Activated CD4-positive, alpha-beta T cell treated with anti-CD3 and anti-CD28 coated beads, Interleukin-2, amount 10 ng/mL, durations not matched to agents 24 days and 14 days (primary cell): ENCODE results near the gene ENSA. TPM values are rescaled to one million over a fixed set of nuclear protein-coding genes. Genes with fewer than 3 reads are reported as not detected.
"Not testable (repeated sequence)": the region's sequence is repeated elsewhere in the genome, so short reads cannot be mapped to it uniquely, and the experiment has no call there.

Source experiments
- DNase-seq: peaks from one replicate; pipeline ENCODE4 v3.0.0; 2022
- H3K27ac Mint-ChIP-seq: one replicate; pipeline ENCODE4 v1.8.0; 2022; ENCODE audit warnings: mild to moderate bottlenecking, mixed read lengths
- H3K27me3 Mint-ChIP-seq: one replicate; pipeline ENCODE4 v1.8.0; 2022; ENCODE audit warnings: mixed read lengths
- H3K36me3 Mint-ChIP-seq: one replicate; pipeline ENCODE4 v1.8.0; 2022; ENCODE audit warnings: low read depth, mild to moderate bottlenecking, mixed read lengths
- H3K4me1 Mint-ChIP-seq: one replicate; pipeline ENCODE4 v1.8.0; 2021; ENCODE audit warnings: mixed read lengths
- H3K4me3 Mint-ChIP-seq: one replicate; pipeline ENCODE4 v1.8.0; 2022; ENCODE audit warnings: mild to moderate bottlenecking, moderate library complexity, mixed read lengths
- H3K9me3 Mint-ChIP-seq: one replicate; pipeline ENCODE4 v1.8.0; 2021; ENCODE audit warnings: mixed read lengths
- intact Hi-C: fragments of 100-400 bp; cut with micrococcal nuclease; formaldehyde crosslinking; loops from one replicate; pipeline ENCODE4 v1.15.1; 2023
- total RNA-seq: library from RNA; stranded (reverse); gene quantifications from 2 replicates; pipeline ENCODE4 v1.2.3, GENCODE V29; 2022

The ENSA gene
- total RNA-seq, 1 donor from 2014 or later, result 248 TPM

- H3K36me3 Mint-ChIP-seq, H3K4me1 Mint-ChIP-seq, H3K9me3 Mint-ChIP-seq, H3K27me3 Mint-ChIP-seq, DNase-seq, H3K4me3 Mint-ChIP-seq, H3K27ac Mint-ChIP-seq, intact Hi-C loops: not testable (repeated sequence)
These were observed 5.6 kb upstream of the ENSA start for GRCh38 chr1:150634839-150635622.

GRCh38 chr1:150628766-150629114, 672 bp downstream of the ENSA start:
- Mint-ChIP-seq H3K27ac (no peak overlapping the region), H3K27me3 (no peaks in the 10 kb centered on the region), H3K4me3 (no peak overlapping the region), H3K9me3 (no peaks in the 10 kb centered on the region), H3K36me3 (peaks cover 36% of the 10 kb centered on the region), H3K4me1 (peaks cover 32% of the 10 kb centered on the region)
- no peak for DNase-seq
- intact Hi-C loops, result loop anchor here (1.0 to 5.0 kb wide), 9 partner anchors 17 to 654 kb away; partner anchors contain the start of genes APH1A, CDC42SE1, CTSS and GOLPH3L

- Mint-ChIP-seq H3K36me3 (peaks cover 44% of the 10 kb centered on the region), H3K4me3 (no peak overlapping the region), H3K9me3 (no peaks in the 10 kb centered on the region), H3K4me1 (peaks cover 39% of the 10 kb centered on the region), H3K27me3 (no peaks in the 10 kb centered on the region), H3K27ac (no peak overlapping the region)
- intact Hi-C loops, result loop anchor here (2.0 to 5.0 kb wide), 6 partner anchors 49 to 654 kb away; partner anchors contain the start of genes APH1A, CDC42SE1, CTSS and MCL1
- no peak for DNase-seq
These were observed 1.5 kb downstream of the ENSA start for GRCh38 chr1:150627826-150628410.

- Mint-ChIP-seq H3K4me1 (peaks cover 53% of the 10 kb centered on the region), H3K9me3 (no peaks in the 10 kb centered on the region), H3K36me3 (peaks cover 59% of the 10 kb centered on the region), H3K27me3 (no peaks in the 10 kb centered on the region), H3K27ac (peak overlapping the region; percentile 86), H3K4me3 (peak overlapping the region; percentile 70)
- no peak for DNase-seq
- intact Hi-C loops, result loop anchor here (1.0 to 5.0 kb wide), 4 partner anchors 59 to 656 kb away; partner anchors contain the start of genes CDC42SE1, CTSS and ZNF687
These were observed 3.3 kb downstream of the ENSA start for GRCh38 chr1:150626150-150626549.

- Mint-ChIP-seq H3K4me1 (peaks cover 61% of the 10 kb centered on the region), H3K4me3 (peak overlapping the region; percentile 64), H3K36me3 (peaks cover 74% of the 10 kb centered on the region), H3K27ac (peak overlapping the region; percentile 86)
- not testable (repeated sequence) for H3K9me3 Mint-ChIP-seq, H3K27me3 Mint-ChIP-seq, DNase-seq
- intact Hi-C loops, result loop anchor here (5.0 kb wide), 2 partner anchors 137 to 162 kb away; partner anchors contain the start of gene TARS2
These were observed 4.9 kb downstream of the ENSA start for GRCh38 chr1:150624546-150624945.

GRCh38 chr1:150624134-150624533, 5.3 kb downstream of the ENSA start:
- H3K9me3 Mint-ChIP-seq, H3K27me3 Mint-ChIP-seq, DNase-seq: not testable (repeated sequence)
- Mint-ChIP-seq H3K27ac (peak overlapping the region; percentile 86), H3K4me3 (peak overlapping the region; percentile 64), H3K36me3 (peaks cover 78% of the 10 kb centered on the region), H3K4me1 (peaks cover 65% of the 10 kb centered on the region)
- intact Hi-C loops, result loop anchor here (5.0 kb wide), 2 partner anchors 137 to 162 kb away; partner anchors contain the start of gene TARS2

- H3K27ac Mint-ChIP-seq, result peak overlapping the region; percentile 82
- peaks cover 77% of the 10 kb centered on the region for H3K36me3 Mint-ChIP-seq
- H3K27me3 Mint-ChIP-seq, result no peaks in the 10 kb centered on the region
- peak overlapping the region; percentile 67 for H3K4me3 Mint-ChIP-seq
- intact Hi-C loops, result loop anchor here (5.0 kb wide), 2 partner anchors 135 to 160 kb away; partner anchors contain the start of gene TARS2
- peaks cover 65% of the 10 kb centered on the region for H3K4me1 Mint-ChIP-seq
- DNase-seq, result no peak
- no peaks in the 10 kb centered on the region for H3K9me3 Mint-ChIP-seq
These were observed 7.0 kb downstream of the ENSA start for GRCh38 chr1:150622303-150622975.

GRCh38 chr1:150621497-150622302, 7.7 kb downstream of the ENSA start:
- Mint-ChIP-seq H3K4me1 (peaks cover 70% of the 10 kb centered on the region), H3K36me3 (peaks cover 77% of the 10 kb centered on the region), H3K4me3 (peak overlapping the region; percentile 67), H3K9me3 (no peaks in the 10 kb centered on the region), H3K27ac (peak overlapping the region; percentile 82), H3K27me3 (no peaks in the 10 kb centered on the region)
- intact Hi-C loops, result loop anchor here (1.0 to 5.0 kb wide), 5 partner anchors 8 to 159 kb away; partner anchors contain the start of genes MCL1 and TARS2
- peak; percentile 88 for DNase-seq

GRCh38 chr1:150620919-150621318, 8.5 kb downstream of the ENSA start:
- H3K27me3 Mint-ChIP-seq, result no peaks in the 10 kb centered on the region
- no peak overlapping the region for H3K4me3 Mint-ChIP-seq
- H3K27ac Mint-ChIP-seq, result peak overlapping the region; percentile 60
- H3K36me3 Mint-ChIP-seq, result peaks cover 77% of the 10 kb centered on the region
- intact Hi-C loops, result loop anchor here (1.0 to 5.0 kb wide), 5 partner anchors 8 to 159 kb away; partner anchors contain the start of genes MCL1 and TARS2
- no peaks in the 10 kb centered on the region for H3K9me3 Mint-ChIP-seq
- DNase-seq, result no peak
- H3K4me1 Mint-ChIP-seq, result peaks cover 72% of the 10 kb centered on the region

GRCh38 chr1:150619576-150620509, 9.6 kb downstream of the ENSA start:
- peak overlapping the region; percentile 34 for H3K27ac Mint-ChIP-seq
- H3K27me3 Mint-ChIP-seq, result no peaks in the 10 kb centered on the region
- peaks cover 77% of the 10 kb centered on the region for H3K36me3 Mint-ChIP-seq
- peak; percentile 62 for DNase-seq
- intact Hi-C loops, result loop anchor here (2.0 to 5.0 kb wide), 4 partner anchors 41 to 158 kb away; partner anchors contain the start of genes MCL1 and TARS2
- peaks cover 73% of the 10 kb centered on the region for H3K4me1 Mint-ChIP-seq
- H3K4me3 Mint-ChIP-seq, result peak overlapping the region; percentile 18
- no peaks in the 10 kb centered on the region for H3K9me3 Mint-ChIP-seq

- peak; percentile 66 for DNase-seq
- H3K9me3 Mint-ChIP-seq, result no peaks in the 10 kb centered on the region
- peaks cover 65% of the 10 kb centered on the region for H3K4me1 Mint-ChIP-seq
- no peaks in the 10 kb centered on the region for H3K27me3 Mint-ChIP-seq
- peak overlapping the region; percentile 41 for H3K4me3 Mint-ChIP-seq
- H3K36me3 Mint-ChIP-seq, result peaks cover 60% of the 10 kb centered on the region
- intact Hi-C loops, result no loop called here
- peak overlapping the region; percentile 87 for H3K27ac Mint-ChIP-seq
These were observed 13.8 kb downstream of the ENSA start for GRCh38 chr1:150615346-150616201.
